Naive thymus-derived CD4-positive, alpha-beta T cell (primary cell): ENCODE measurements around the gene GP9. TPM values are rescaled to one million over a fixed set of nuclear protein-coding genes. Genes with fewer than 3 reads are reported as not detected.
A peak's percentile ranks its signal among the peaks of the same experiment; 100 is the strongest.

Experiments used
- ATAC-seq: fragments of 150-1000 bp; cut with Tn5 transposase; 2 replicates; pipeline ENCODE4 v1.10.0; 2021; ENCODE audit warnings: mild to moderate bottlenecking, moderate library complexity
- CTCF ChIA-PET: fragments of 350-600 bp; sonication (Branson Sonifier 250); formaldehyde crosslinking; loops from one replicate; lab custom pipeline; 2021; ENCODE audit warnings: antibody characterized with exemption; lab: Charles Lee
- POLR2A ChIA-PET: fragments of 350-600 bp; sonication (Branson Sonifier 250); formaldehyde crosslinking; loops from one replicate; lab custom pipeline; 2021; ENCODE audit warnings: antibody characterized with exemption, inconsistent platforms; lab: Charles Lee
- DNase-seq, 9 donors: peaks; one replicate each; pipeline versions ENCODE4 v3.0.0 to v3.0.0-alpha.2; 2020 to 2022; ENCODE audit warnings: mixed read lengths in 1 of 9
- H3K27ac ChIP-seq: one replicate; pipeline ENCODE4 v1.7.0; 2013; ENCODE audit warnings: mild to moderate bottlenecking, low read depth, low read length, moderate library complexity
- H3K27me3 ChIP-seq, 2 donors: one replicate each; pipeline ENCODE4 v1.7.0; 2013; ENCODE audit warnings: low read length in 2 of 2, mild to moderate bottlenecking in 2 of 2, moderate library complexity in 2 of 2; ENCODE audit not compliant: control insufficient read depth in 2 of 2, insufficient read depth in 2 of 2
- H3K36me3 ChIP-seq, 3 experiments: 1 replicate in 2 of 3; 2 replicates in 1 of 3; pipeline ENCODE4 v1.7.0; 2013; ENCODE audit warnings: low read length in 3 of 3, mild to moderate bottlenecking in 3 of 3, moderate library complexity in 1 of 3; ENCODE audit not compliant: insufficient read depth in 3 of 3, control insufficient read depth in 2 of 3
- H3K4me1 ChIP-seq, 2 donors: one replicate each; pipeline ENCODE4 v1.7.0; 2013; ENCODE audit warnings: low read length in 2 of 2, mild to moderate bottlenecking in 2 of 2, moderate library complexity in 1 of 2; ENCODE audit not compliant: control insufficient read depth in 2 of 2, insufficient read depth in 2 of 2
- H3K4me3 ChIP-seq: 2 replicates; pipeline ENCODE4 v1.7.0; 2013; ENCODE audit warnings: mild to moderate bottlenecking, low read length
- H3K9me3 ChIP-seq, 3 experiments: 1 replicate in 2 of 3; 2 replicates in 1 of 3; pipeline ENCODE4 v1.7.0; 2013; ENCODE audit warnings: low read length in 3 of 3; ENCODE audit not compliant: control insufficient read depth in 2 of 3
- H3K27ac Mint-ChIP-seq, 9 donors: one replicate each; pipeline ENCODE4 v1.8.0; 2020 to 2022; ENCODE audit warnings: mixed read lengths in 9 of 9, mild to moderate bottlenecking in 8 of 9, moderate library complexity in 5 of 9, inconsistent platforms in 2 of 9
- H3K27me3 Mint-ChIP-seq, 5 donors: one replicate each; pipeline ENCODE4 v1.8.0; 2021 to 2022; ENCODE audit warnings: mixed read lengths in 5 of 5, mild to moderate bottlenecking in 1 of 5
- H3K36me3 Mint-ChIP-seq, 5 donors: one replicate each; pipeline ENCODE4 v1.8.0; 2020 to 2022; ENCODE audit warnings: mixed read lengths in 5 of 5, mild to moderate bottlenecking in 3 of 5, inconsistent platforms in 1 of 5
- H3K4me1 Mint-ChIP-seq, 7 donors: one replicate each; pipeline ENCODE4 v1.8.0; 2020 to 2022; ENCODE audit warnings: mixed read lengths in 7 of 7, mild to moderate bottlenecking in 3 of 7, inconsistent platforms in 1 of 7
- H3K4me3 Mint-ChIP-seq, 10 donors: one replicate each; pipeline ENCODE4 v1.8.0; 2020 to 2022; ENCODE audit warnings: mild to moderate bottlenecking in 10 of 10, mixed read lengths in 10 of 10, moderate library complexity in 6 of 10, inconsistent platforms in 2 of 10
- H3K9me3 Mint-ChIP-seq, 11 donors: one replicate each; pipeline ENCODE4 v1.8.0; 2020 to 2022; ENCODE audit warnings: mixed read lengths in 11 of 11, mild to moderate bottlenecking in 4 of 11, inconsistent platforms in 1 of 11, moderate library complexity in 1 of 11
- intact Hi-C, 2 donors: fragments of 100-400 bp; cut with micrococcal nuclease; formaldehyde crosslinking; loops; one replicate each; pipeline ENCODE4 v1.15.1; 2023
- polyA plus RNA-seq, 2 donors: library from polyadenylated mRNA; unstranded; fragments of 300-500 nt; fragmentation: Illumina TruSeq; gene quantifications; one replicate each; pipeline ENCODE4 v1.2.3, GENCODE V29; 2021
- total RNA-seq, 6 experiments: library from RNA in 5 of 6; stranded (reverse) in 5 of 6; gene quantifications; 1 replicate in 5 of 6; 2 replicates in 1 of 6; pipeline ENCODE4 v1.2.3 and lab custom pipeline; 2021 to 2026

GP9 gene
- total and polyA plus RNA-seq, 7 experiments from 2014 or later = 2.5 TPM; not detected in 6

GRCh38 chr3:129030611-129031010 is 30.0 kb upstream of the GP9 start:
- Histone ChIP-seq H3K27ac (no peak overlapping the region), H3K9me3 (no peaks in the 10 kb centered on the region), H3K36me3 (no peaks in the 10 kb centered on the region), H3K4me1 (peaks cover 11 to 13% of the 10 kb centered on the region in 2 donors), H3K4me3 (no peak overlapping the region), H3K27me3 (no peaks in the 10 kb centered on the region)
- intact Hi-C loops = no loop called here
- Mint-ChIP-seq H3K27me3 (peaks cover 0 to 3% (median 0%) of the 10 kb centered on the region in 5 donors), H3K4me1 (peaks cover 9 to 27% (median 21%) of the 10 kb centered on the region in 7 donors), H3K9me3 (no peaks in the 10 kb centered on the region), H3K36me3 (peaks cover 0 to 1% (median 0%) of the 10 kb centered on the region in 5 donors), H3K4me3 (no peak overlapping the region), H3K27ac (no peak overlapping the region)
- no peak for DNase-seq
- ChIA-PET POLR2A (interaction anchor here (1.0 to 2.2 kb wide), 4 partner anchors 11 to 91 kb away, joined by 3 to 8 read pairs (median 3); partner anchors contain the start of gene RAB43), CTCF (interaction anchor here (0.6 to 2.6 kb wide), 8 partner anchors 13 to 350 kb away, joined by 3 to 10 read pairs (median 4); no protein-coding TSS in a partner anchor)
- no peak for ATAC-seq

- Histone ChIP-seq H3K9me3 (no peaks in the 10 kb centered on the region), H3K27me3 (no peaks in the 10 kb centered on the region), H3K4me1 (peaks cover 3 to 16% of the 10 kb centered on the region in 2 donors), H3K36me3 (no peaks in the 10 kb centered on the region), H3K27ac (no peak overlapping the region), H3K4me3 (no peak overlapping the region)
- Mint-ChIP-seq H3K27ac (no peak overlapping the region), H3K9me3 (no peaks in the 10 kb centered on the region), H3K36me3 (peaks cover 0 to 1% (median 0%) of the 10 kb centered on the region in 5 donors), H3K4me3 (no peak overlapping the region), H3K4me1 (peaks cover 3 to 27% (median 18%) of the 10 kb centered on the region in 7 donors), H3K27me3 (peaks cover 0 to 3% (median 0%) of the 10 kb centered on the region in 5 donors)
- POLR2A ChIA-PET = interaction anchor here (0.6 to 2.2 kb wide), 5 partner anchors 12 to 133 kb away, joined by 3 to 8 read pairs (median 3); no protein-coding TSS in a partner anchor
- DNase-seq = no peak
- intact Hi-C loops = no loop called here
- CTCF ChIA-PET = interaction anchor here (1.0 to 2.6 kb wide), 3 partner anchors 14 to 22 kb away, joined by 3 to 10 read pairs (median 8); no protein-coding TSS in a partner anchor
- ATAC-seq = no peak
Observed at GRCh38 chr3:129031476-129032215, 28.9 kb upstream of the GP9 start.

- H3K27ac ChIP-seq = no peak overlapping the region
- no peak overlapping the region for H3K4me3 Mint-ChIP-seq
- ATAC-seq (no peak), DNase-seq (no peak)
- peaks cover 0 to 26% (median 14%) of the 10 kb centered on the region in 7 donors for H3K4me1 Mint-ChIP-seq
- intact Hi-C loops = no loop called here
- H3K9me3 Mint-ChIP-seq = no peaks in the 10 kb centered on the region
- no peaks in the 10 kb centered on the region for H3K9me3 ChIP-seq
- no peak overlapping the region for H3K4me3 ChIP-seq
- peaks cover 0 to 1% (median 0%) of the 10 kb centered on the region in 5 donors for H3K36me3 Mint-ChIP-seq
- H3K27me3 Mint-ChIP-seq = peaks cover 0 to 3% (median 0%) of the 10 kb centered on the region in 5 donors
- ChIA-PET CTCF (interaction anchor here (0.8 to 1.0 kb wide), 2 partner anchors 16 kb away, joined by 3 read pairs; no protein-coding TSS in a partner anchor), POLR2A (interaction anchor here (0.8 to 1.4 kb wide), 2 partner anchors 11 to 17 kb away, joined by 4 read pairs; no protein-coding TSS in a partner anchor)
- peaks cover 0 to 14% of the 10 kb centered on the region in 2 donors for H3K4me1 ChIP-seq
- no peaks in the 10 kb centered on the region for H3K36me3 ChIP-seq
- no peak overlapping the region for H3K27ac Mint-ChIP-seq
- H3K27me3 ChIP-seq = no peaks in the 10 kb centered on the region
Observed at GRCh38 chr3:129032716-129033115, 27.9 kb upstream of the GP9 start.

GRCh38 chr3:129033151-129033550 is 27.4 kb upstream of the GP9 start:
- Mint-ChIP-seq H3K36me3 (peaks cover 0 to 1% (median 0%) of the 10 kb centered on the region in 5 donors), H3K4me1 (peaks cover 0 to 26% (median 14%) of the 10 kb centered on the region in 7 donors), H3K27ac (no peak overlapping the region), H3K9me3 (no peaks in the 10 kb centered on the region), H3K4me3 (no peak overlapping the region), H3K27me3 (peaks cover 0 to 3% (median 0%) of the 10 kb centered on the region in 5 donors)
- peaks cover 0 to 14% of the 10 kb centered on the region in 2 donors for H3K4me1 ChIP-seq
- H3K36me3 ChIP-seq = no peaks in the 10 kb centered on the region
- intact Hi-C loops = no loop called here
- POLR2A ChIA-PET = interaction anchor here (1.4 kb wide), 1 partner anchor 17 kb away, joined by 4 read pairs; no protein-coding TSS in a partner anchor
- H3K27me3 ChIP-seq = no peaks in the 10 kb centered on the region
- ATAC-seq (no peak), DNase-seq (no peak)
- H3K4me3 ChIP-seq = no peak overlapping the region
- CTCF ChIA-PET = interaction anchor here (0.8 kb wide), 1 partner anchor 17 kb away, joined by 3 read pairs; no protein-coding TSS in a partner anchor
- H3K27ac ChIP-seq = no peak overlapping the region
- H3K9me3 ChIP-seq = no peaks in the 10 kb centered on the region

DNA sequence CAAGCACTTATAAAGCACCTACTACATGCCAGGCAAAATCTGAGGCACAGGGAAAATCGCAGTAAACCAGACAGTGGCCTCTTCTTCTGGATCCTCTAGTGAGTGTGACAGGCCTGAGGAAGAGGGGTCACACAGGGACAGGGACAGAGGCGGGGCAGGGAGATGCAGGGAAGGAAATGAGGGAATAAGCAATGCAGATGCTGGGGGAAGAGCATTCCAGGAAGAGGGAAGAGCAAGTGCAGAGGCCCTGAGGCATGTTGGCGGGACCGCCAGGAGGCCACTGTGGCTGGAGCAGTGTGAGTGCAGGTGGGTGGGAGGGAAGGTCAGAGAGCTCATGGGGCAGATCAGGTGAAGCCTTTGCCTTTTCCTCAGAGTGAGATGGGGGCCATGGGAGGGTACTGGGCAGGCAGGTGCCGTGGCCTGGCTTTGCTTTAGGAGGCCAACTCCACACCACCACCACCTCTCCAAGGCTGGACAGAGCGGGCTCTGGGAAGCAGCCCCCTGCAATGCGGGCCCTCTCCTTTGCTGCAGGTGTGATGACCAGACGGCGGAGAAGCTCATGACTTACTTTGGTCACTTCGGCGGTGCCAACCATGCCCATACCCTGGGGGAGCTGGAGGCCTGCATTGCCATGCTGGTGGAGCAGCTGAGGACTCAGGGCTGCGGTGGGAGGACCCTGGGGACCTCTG is 26.8 kb upstream of the GP9 start:
- ATAC-seq (no peak), DNase-seq (no peak)
- no peak overlapping the region for H3K4me3 Mint-ChIP-seq
- Histone ChIP-seq H3K36me3 (no peaks in the 10 kb centered on the region), H3K27ac (no peak overlapping the region), H3K4me3 (no peak overlapping the region), H3K9me3 (no peaks in the 10 kb centered on the region), H3K4me1 (peaks cover 0 to 14% of the 10 kb centered on the region in 2 donors), H3K27me3 (no peaks in the 10 kb centered on the region)
- peaks cover 0 to 27% (median 14%) of the 10 kb centered on the region in 7 donors for H3K4me1 Mint-ChIP-seq
- no peaks in the 10 kb centered on the region for H3K9me3 Mint-ChIP-seq
- intact Hi-C loops = no loop called here
- H3K36me3 Mint-ChIP-seq = peaks cover 0 to 1% (median 0%) of the 10 kb centered on the region in 5 donors
- ChIA-PET POLR2A (interaction anchor here (0.6 to 1.4 kb wide), 2 partner anchors 18 to 315 kb away, joined by 3 to 4 read pairs; no protein-coding TSS in a partner anchor), CTCF (interaction anchor here (0.7 to 1.8 kb wide), 5 partner anchors 17 to 36 kb away, joined by 3 to 5 read pairs (median 3); no protein-coding TSS in a partner anchor)
- peaks cover 0 to 3% (median 0%) of the 10 kb centered on the region in 5 donors for H3K27me3 Mint-ChIP-seq
- peak overlapping the region in 1 of 9 donors; percentile 71 for H3K27ac Mint-ChIP-seq

DNA sequence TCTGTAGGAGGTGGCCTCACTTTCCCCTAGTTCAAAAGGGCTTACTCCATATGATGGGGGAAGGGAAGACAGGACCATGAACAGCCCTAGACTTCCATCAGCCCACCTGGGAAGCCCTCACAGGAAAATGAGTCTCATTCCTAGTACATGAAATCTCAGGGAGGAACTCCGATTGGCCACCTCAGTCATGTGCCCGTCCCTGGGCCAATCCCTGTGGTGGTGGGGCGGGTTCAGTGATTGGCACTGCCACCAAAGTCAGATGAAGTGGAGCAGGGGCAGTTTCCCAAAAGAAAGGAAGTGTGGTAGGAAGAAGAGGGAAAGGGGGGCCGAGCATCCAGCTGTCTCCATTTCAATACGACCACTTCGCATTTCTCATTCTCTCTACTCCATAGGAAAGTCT is 25.9 kb upstream of the GP9 start:
- ChIA-PET POLR2A (interaction anchor here (0.6 kb wide), 1 partner anchor 18 kb away, joined by 4 read pairs; no protein-coding TSS in a partner anchor), CTCF (interaction anchor here (0.7 to 1.8 kb wide), 4 partner anchors 18 to 35 kb away, joined by 3 to 5 read pairs (median 3); no protein-coding TSS in a partner anchor)
- no peaks in the 10 kb centered on the region for H3K36me3 ChIP-seq
- peaks cover 0 to under 1% (median 0%) of the 10 kb centered on the region in 11 donors for H3K9me3 Mint-ChIP-seq
- H3K4me1 Mint-ChIP-seq = peaks cover under 1 to 34% (median 14%) of the 10 kb centered on the region in 7 donors
- H3K4me3 ChIP-seq = no peak overlapping the region
- intact Hi-C loops = no loop called here
- H3K27me3 Mint-ChIP-seq = peaks cover 0 to 8% (median 0%) of the 10 kb centered on the region in 5 donors
- peaks cover 0 to 14% of the 10 kb centered on the region in 2 donors for H3K4me1 ChIP-seq
- H3K27ac ChIP-seq = no peak overlapping the region
- ATAC-seq (no peak), DNase-seq (no peak)
- H3K36me3 Mint-ChIP-seq = peaks cover 0 to 1% (median 0%) of the 10 kb centered on the region in 5 donors
- H3K4me3 Mint-ChIP-seq = no peak overlapping the region
- H3K27me3 ChIP-seq = no peaks in the 10 kb centered on the region
- H3K9me3 ChIP-seq = no peaks in the 10 kb centered on the region
- H3K27ac Mint-ChIP-seq = peak overlapping the region in 3 of 9 donors; percentile 32 to 72 (median 40)
